ENCODE measurements around the gene HOOK2. TPM values are rescaled to one million over a fixed set of nuclear protein-coding genes. Genes with fewer than 3 reads are reported as not detected.

The HOOK2 gene
- total RNA-seq, 1 experiment from 2014 or later = 70.0 TPM

- TF ChIP-seq SMAD3 (CRISPR knock-in tag; IDR thresholded peaks at IDR 0.05; ENCODE audit: borderline replicate concordance) (no peak), NR3C1 (CRISPR knock-in tag; conservative IDR thresholded peaks at IDR 0.05; ENCODE audit: low read depth) (no peak), CREM (CRISPR knock-in tag; IDR thresholded peaks at IDR 0.05) (no peak)
Observed at GRCh38 chr19:12785431-12786031, 10.2 kb upstream of the HOOK2 start (continued).

- H3K4me3 Mint-ChIP-seq = no peak overlapping the region
- no peaks in the 10 kb centered on the region for H3K9me3 Mint-ChIP-seq
- H3K4me1 Mint-ChIP-seq = peaks cover 18% of the 10 kb centered on the region
- ChIA-PET CTCF (interaction anchor here (1.2 kb wide), 1 partner anchor 7 kb away, joined by 4 read pairs; no protein-coding TSS in a partner anchor), POLR2A (no interaction called here)
- TF ChIP-seq CREM (CRISPR knock-in tag; IDR thresholded peaks at IDR 0.05) = no peak
- TF ChIP-seq ZNF416 (CRISPR knock-in tag; IDR thresholded peaks at IDR 0.05) = no peak
- no peak for TF ChIP-seq E2F1 (CRISPR knock-in tag; IDR thresholded peaks at IDR 0.05)
- TF ChIP-seq GRHL2 (CRISPR knock-in tag; IDR thresholded peaks at IDR 0.05; ENCODE audit: insufficient replicate concordance, severe bottlenecking) = no peak
- no peak for TF ChIP-seq ATF6 (CRISPR knock-in tag; IDR thresholded peaks at IDR 0.05)
- no peak for TF ChIP-seq ETV6 (CRISPR knock-in tag; IDR thresholded peaks at IDR 0.05)
- TF ChIP-seq FOXJ3 (CRISPR knock-in tag; IDR thresholded peaks at IDR 0.05; ENCODE audit: borderline replicate concordance) = no peak
- TF ChIP-seq MXD4 (CRISPR knock-in tag; IDR thresholded peaks at IDR 0.05; ENCODE audit: borderline replicate concordance) = no peak
- no peak for TF ChIP-seq JUN (CRISPR knock-in tag; IDR thresholded peaks at IDR 0.05)
- no peak for TF ChIP-seq ZNF263 (CRISPR knock-in tag; IDR thresholded peaks at IDR 0.05; ENCODE audit: low read depth)
- no peak for TF ChIP-seq EMX1 (CRISPR knock-in tag; IDR thresholded peaks at IDR 0.05)
- TF ChIP-seq RELA (CRISPR knock-in tag; IDR thresholded peaks at IDR 0.05; ENCODE audit: borderline replicate concordance) = no peak
- no peak for TF ChIP-seq ELF4 (CRISPR knock-in tag; IDR thresholded peaks at IDR 0.05; ENCODE audit: low read depth)
- ATAC-seq = no peak
- no peak for DNase-seq (ENCODE audit: low spot score)
- H3K27ac Mint-ChIP-seq = no peak overlapping the region
- no peaks in the 10 kb centered on the region for H3K36me3 Mint-ChIP-seq
- no peaks in the 10 kb centered on the region; the same call in 1 of the 2 replicates for H3K27me3 Mint-ChIP-seq (ENCODE audit: low read depth)
Observed at GRCh38 chr19:12784871-12785430, 9.6 kb upstream of the HOOK2 start.

- H3K4me3 Mint-ChIP-seq = no peak overlapping the region
- TF ChIP-seq ZNF423 (CRISPR knock-in tag; IDR thresholded peaks at IDR 0.05) (no peak), HMGA2 (CRISPR knock-in tag; IDR thresholded peaks at IDR 0.05) (no peak), ZNF396 (CRISPR knock-in tag; IDR thresholded peaks at IDR 0.05; ENCODE audit: borderline replicate concordance) (no peak)
- DNase-seq (ENCODE audit: low spot score) (no peak), ATAC-seq (no peak)
- H3K4me1 Mint-ChIP-seq = peaks cover 21% of the 10 kb centered on the region
- no peaks in the 10 kb centered on the region; the same call in 1 of the 2 replicates for H3K27me3 Mint-ChIP-seq (ENCODE audit: low read depth)
- ChIA-PET POLR2A (no interaction called here), CTCF (no interaction called here)
- no peaks in the 10 kb centered on the region for H3K9me3 Mint-ChIP-seq
- no peaks in the 10 kb centered on the region for H3K36me3 Mint-ChIP-seq
- H3K27ac Mint-ChIP-seq = no peak overlapping the region
Observed at GRCh38 chr19:12784394-12784870, 9.1 kb upstream of the HOOK2 start.
